ENCODE data around the gene HOXB2.

DNA sequence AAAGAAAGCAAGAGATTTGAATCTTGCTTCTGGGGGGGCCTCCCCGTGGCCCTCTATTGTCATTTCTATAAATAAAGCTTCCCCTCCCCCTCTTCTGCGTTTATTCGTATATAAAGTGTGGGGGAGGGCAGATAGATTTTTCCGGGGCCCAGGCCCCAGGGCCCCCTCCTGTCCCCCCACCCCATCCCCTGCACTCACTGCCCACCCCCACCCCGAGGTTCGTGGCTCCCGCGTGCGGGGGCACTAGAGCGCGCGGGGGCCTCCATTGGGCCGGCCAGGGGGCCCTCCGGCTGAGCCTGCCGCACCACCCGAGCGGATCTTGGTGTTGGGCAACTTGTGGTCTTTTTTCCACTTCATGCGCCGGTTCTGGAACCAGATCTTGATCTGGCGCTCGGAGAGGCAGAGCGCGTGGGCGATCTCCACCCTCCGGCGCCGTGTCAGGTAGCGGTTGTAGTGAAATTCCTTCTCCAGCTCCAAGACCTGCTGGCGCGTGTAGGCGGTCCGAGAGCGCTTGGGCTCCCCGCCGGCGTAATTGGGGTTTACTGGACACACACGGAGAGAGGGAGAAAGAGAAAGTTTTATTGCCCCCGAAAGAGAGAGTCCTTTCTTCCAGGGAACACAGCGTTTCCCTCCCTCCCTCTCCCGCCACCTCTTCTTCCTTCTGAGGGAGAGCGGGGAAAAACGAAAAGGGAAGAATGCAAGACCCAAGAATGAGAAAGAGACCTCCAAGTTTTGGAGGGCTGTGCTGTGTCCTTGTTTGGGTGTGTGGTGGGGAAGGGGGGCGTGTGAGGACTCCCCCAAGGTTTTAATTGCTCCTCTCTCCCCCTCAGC lies 31.8 kb upstream of the HOXB2 start:
- TF ChIP-seq, protein P1, sequence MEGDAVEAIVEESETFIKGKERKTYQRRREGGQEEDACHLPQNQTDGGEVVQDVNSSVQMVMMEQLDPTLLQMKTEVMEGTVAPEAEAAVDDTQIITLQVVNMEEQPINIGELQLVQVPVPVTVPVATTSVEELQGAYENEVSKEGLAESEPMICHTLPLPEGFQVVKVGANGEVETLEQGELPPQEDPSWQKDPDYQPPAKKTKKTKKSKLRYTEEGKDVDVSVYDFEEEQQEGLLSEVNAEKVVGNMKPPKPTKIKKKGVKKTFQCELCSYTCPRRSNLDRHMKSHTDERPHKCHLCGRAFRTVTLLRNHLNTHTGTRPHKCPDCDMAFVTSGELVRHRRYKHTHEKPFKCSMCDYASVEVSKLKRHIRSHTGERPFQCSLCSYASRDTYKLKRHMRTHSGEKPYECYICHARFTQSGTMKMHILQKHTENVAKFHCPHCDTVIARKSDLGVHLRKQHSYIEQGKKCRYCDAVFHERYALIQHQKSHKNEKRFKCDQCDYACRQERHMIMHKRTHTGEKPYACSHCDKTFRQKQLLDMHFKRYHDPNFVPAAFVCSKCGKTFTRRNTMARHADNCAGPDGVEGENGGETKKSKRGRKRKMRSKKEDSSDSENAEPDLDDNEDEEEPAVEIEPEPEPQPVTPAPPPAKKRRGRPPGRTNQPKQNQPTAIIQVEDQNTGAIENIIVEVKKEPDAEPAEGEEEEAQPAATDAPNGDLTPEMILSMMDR (IDR thresholded peaks at IDR 0.05) = no peak
- no peak for TF ChIP-seq POLR2A (IDR thresholded peaks at IDR 0.05)
